Measurements from ENCODE around the gene RAP2C. TPM values are rescaled to one million over a fixed set of nuclear protein-coding genes. Genes with fewer than 3 reads are reported as not detected.

RAP2C gene
- polyA plus RNA-seq, 1 donor (not counting 4 experiments of a cell fraction or from before 2014, with no cell fraction given), result 15.1 TPM

GRCh38 chrX:132169554-132169953 is 49.7 kb downstream of the RAP2C start:
- no peaks in the 10 kb centered on the region for H3K9me3 ChIP-seq (ENCODE audit: control insufficient read depth, low read depth, low read length)
- no peaks in the 10 kb centered on the region for H3K36me3 ChIP-seq (ENCODE audit: control insufficient read depth in 2 of 2, extremely low read depth in 1 of 2, insufficient read depth in 2 of 2, low read length in 2 of 2)
- DNase-seq (ENCODE audit: low read depth, low spot score), result no peak
- H3K9ac ChIP-seq (ENCODE audit: control insufficient read depth, extremely low read depth, insufficient read depth, low read length), result no peak overlapping the region
- no peak overlapping the region for H3K27ac ChIP-seq (ENCODE audit: control insufficient read depth, insufficient read depth, low read length)
- no peak overlapping the region for H3K4me3 ChIP-seq (ENCODE audit: control insufficient read depth in 2 of 3, extremely low read depth in 1 of 3, insufficient read depth in 2 of 3, low read depth in 1 of 3, low read length in 3 of 3)
- TF ChIP-seq CTCF (optimal IDR thresholded peaks at IDR 0.05 in 1 of 3, IDR thresholded peaks at IDR 0.05 in 1 of 3, conservative IDR thresholded peaks at IDR 0.05 in 1 of 3; ENCODE audit: extremely low read depth in 1 of 3, insufficient read depth in 2 of 3, low read length in 3 of 3) (no peak), EZH2 (IDR thresholded peaks at IDR 0.05; ENCODE audit: low read length) (no peak)
- no peak for FAIRE-seq
- no peak overlapping the region for H3K4me2 ChIP-seq (ENCODE audit: control insufficient read depth, extremely low read depth, insufficient read depth, low read depth, low read length)
- H4K20me1 ChIP-seq (ENCODE audit: control insufficient read depth, extremely low read depth, insufficient read depth, low read length), result no peaks in the 10 kb centered on the region
- no peaks in the 10 kb centered on the region for H3K79me2 ChIP-seq (ENCODE audit: control insufficient read depth, insufficient read depth, low read length)
- dilution Hi-C loops (cut with MboI; ENCODE audit: extremely low pct_ligation_motif_present, low sequenced_read_pairs), result no loop called here
- no peaks in the 10 kb centered on the region for H3K4me1 ChIP-seq (ENCODE audit: control insufficient read depth, extremely low read depth, insufficient read depth, low read length)
- H3K9me1 ChIP-seq (ENCODE audit: control insufficient read depth, extremely low read depth, insufficient read depth, low read length), result no peaks in the 10 kb centered on the region
- H2AFZ ChIP-seq (ENCODE audit: control insufficient read depth, low read length), result no peak overlapping the region
- H3K27me3 ChIP-seq (ENCODE audit: control insufficient read depth, extremely low read depth, insufficient read depth, low read length), result no peaks in the 10 kb centered on the region

- TF ChIP-seq CTCF (optimal IDR thresholded peaks at IDR 0.05 in 1 of 3, IDR thresholded peaks at IDR 0.05 in 1 of 3, conservative IDR thresholded peaks at IDR 0.05 in 1 of 3; ENCODE audit: extremely low read depth in 1 of 3, insufficient read depth in 2 of 3, low read length in 3 of 3) (no peak), EZH2 (IDR thresholded peaks at IDR 0.05; ENCODE audit: low read length) (no peak)
- Histone ChIP-seq H3K27me3 (ENCODE audit: control insufficient read depth, extremely low read depth, insufficient read depth, low read length) (no peaks in the 10 kb centered on the region), H3K36me3 (ENCODE audit: control insufficient read depth in 2 of 2, extremely low read depth in 1 of 2, insufficient read depth in 2 of 2, low read length in 2 of 2) (no peaks in the 10 kb centered on the region), H3K4me3 (ENCODE audit: control insufficient read depth in 2 of 3, extremely low read depth in 1 of 3, insufficient read depth in 2 of 3, low read depth in 1 of 3, low read length in 3 of 3) (no peak overlapping the region), H4K20me1 (ENCODE audit: control insufficient read depth, extremely low read depth, insufficient read depth, low read length) (no peaks in the 10 kb centered on the region), H3K9me3 (ENCODE audit: control insufficient read depth, low read depth, low read length) (no peaks in the 10 kb centered on the region), H3K9ac (ENCODE audit: control insufficient read depth, extremely low read depth, insufficient read depth, low read length) (no peak overlapping the region), H3K79me2 (ENCODE audit: control insufficient read depth, insufficient read depth, low read length) (no peaks in the 10 kb centered on the region), H3K9me1 (ENCODE audit: control insufficient read depth, extremely low read depth, insufficient read depth, low read length) (no peaks in the 10 kb centered on the region), H2AFZ (ENCODE audit: control insufficient read depth, low read length) (no peak overlapping the region), H3K4me1 (ENCODE audit: control insufficient read depth, extremely low read depth, insufficient read depth, low read length) (no peaks in the 10 kb centered on the region), H3K4me2 (ENCODE audit: control insufficient read depth, extremely low read depth, insufficient read depth, low read depth, low read length) (no peak overlapping the region), H3K27ac (ENCODE audit: control insufficient read depth, insufficient read depth, low read length) (no peak overlapping the region)
- FAIRE-seq (no peak), DNase-seq (ENCODE audit: low read depth, low spot score) (no peak)
- dilution Hi-C loops (cut with MboI; ENCODE audit: extremely low pct_ligation_motif_present, low sequenced_read_pairs), result no loop called here
These were observed 53.6 kb downstream of the RAP2C start for GRCh38 chrX:132165651-132166050.
